ENCODE data around the gene NAXE.
A peak's percentile ranks its signal among the peaks of the same experiment; 100 is the strongest.
"Not testable (repeated sequence)": the region's sequence is repeated elsewhere in the genome, so short reads cannot be mapped to it uniquely, and the experiment has no call there.

The NAXE gene

DNA sequence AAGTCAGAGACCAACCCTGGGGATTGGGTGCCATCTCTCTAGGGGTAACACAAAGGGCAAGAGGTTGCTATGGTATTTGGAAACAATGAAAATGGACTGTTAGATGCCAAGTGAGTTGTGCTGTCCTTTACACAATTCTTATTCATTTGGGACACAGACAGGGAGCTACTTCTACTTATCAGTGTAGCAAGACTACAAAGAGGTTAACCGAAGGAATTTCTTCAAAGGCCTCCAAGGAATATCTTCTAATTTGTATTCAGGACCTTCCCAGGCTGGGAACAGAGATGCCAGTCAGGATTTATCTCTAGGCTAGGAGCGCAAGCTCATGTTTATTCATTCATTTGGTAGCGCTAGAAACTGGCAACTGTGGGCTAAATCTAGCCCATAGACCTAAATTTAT is 2.6 kb downstream of the NAXE start:
- no peak for DNase-seq

DNA sequence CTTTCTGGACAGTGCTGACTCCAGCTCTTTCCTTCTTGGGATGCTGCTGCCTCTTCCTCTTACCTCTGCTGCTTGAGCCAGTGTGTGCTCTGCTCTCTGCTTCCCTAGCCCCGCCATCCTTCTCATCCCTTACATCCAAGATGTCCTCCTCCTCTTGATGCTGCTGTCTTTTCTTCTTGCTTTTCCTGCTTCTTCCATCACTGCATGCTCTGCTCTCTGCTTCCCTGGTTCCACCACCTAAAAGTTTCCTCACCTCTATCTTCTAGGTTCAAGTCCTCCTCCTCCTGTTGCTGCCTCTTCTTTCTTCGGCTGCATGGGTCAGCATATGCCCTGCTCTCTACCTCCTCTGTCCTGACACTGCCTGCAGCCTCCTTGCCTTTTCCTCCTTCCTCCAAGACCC is 3.4 kb downstream of the NAXE start:
- DNase-seq, result no peak

DNA sequence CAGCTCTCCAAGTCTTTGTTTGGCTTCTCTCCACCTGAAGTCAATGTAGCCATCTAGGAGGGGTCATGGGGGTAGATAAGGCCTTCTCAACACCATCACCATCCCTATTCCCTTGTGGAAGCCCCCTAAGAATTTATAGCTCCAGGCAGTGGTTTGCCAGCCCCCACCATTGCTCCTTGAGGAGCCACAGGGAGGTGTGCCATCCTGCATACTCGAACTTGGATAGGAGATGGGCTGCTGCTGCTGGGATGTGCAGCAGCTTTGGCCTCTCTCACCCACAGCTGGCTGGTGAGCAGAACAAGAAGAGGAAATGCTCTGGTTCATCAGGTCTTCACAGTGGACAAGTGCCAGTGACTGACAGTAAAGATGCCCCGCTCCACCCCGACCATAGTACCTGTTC is 4.8 kb downstream of the NAXE start:
- DNase-seq, result no peak

DNA sequence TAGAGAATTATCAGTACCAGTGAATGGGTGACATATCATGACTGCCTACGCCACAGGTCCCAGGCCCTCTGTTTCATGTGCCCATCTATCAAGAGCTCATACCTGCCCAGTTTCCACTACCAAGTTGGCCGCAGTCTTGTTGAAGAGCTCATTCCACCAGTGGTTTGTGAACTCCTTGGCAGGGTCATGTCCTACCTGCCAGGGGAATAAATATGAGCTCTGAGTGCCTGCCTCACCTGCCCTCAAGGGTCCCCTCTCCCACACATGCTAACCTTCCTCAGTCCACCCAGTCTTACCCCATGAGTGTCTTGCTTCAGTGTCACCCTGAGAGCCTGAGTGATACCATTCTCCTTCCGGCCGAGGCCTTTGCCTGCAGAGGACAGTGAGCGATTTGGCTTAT is 6.5 kb downstream of the NAXE start:
- DNase-seq, result no peak

DNA sequence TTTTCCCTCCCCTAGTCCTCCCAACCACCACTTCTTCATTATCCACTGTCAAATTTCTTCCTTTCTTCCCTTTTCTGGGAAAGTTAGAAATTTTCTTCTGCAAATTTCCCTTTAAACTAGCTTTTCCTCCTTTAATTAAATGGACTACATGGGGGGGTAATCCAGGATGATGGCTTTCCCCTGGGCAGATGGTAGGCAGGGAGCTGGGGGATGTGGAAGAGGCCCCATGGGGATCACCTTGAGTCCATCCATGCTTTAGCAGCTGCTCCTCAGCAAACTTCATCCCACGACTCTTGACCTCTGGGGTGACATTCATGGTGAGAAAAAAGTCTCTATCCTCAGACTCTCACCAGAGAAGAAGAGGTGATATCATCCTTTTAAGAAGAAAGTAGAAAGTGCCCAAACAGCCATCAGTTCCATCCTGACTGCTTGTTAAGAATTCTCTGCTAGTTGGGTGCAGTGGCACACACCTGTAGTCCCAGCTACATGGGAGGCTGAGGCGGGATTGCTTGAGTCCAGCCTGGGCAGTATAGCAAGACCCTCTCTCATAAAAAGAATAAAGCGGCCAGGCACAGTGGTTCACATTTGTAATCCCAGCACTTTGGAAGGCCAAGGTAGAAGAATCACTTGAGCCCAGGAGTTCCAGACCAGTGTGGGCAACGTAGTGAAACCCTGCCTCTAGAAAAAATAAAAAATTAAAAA is 7.3 kb downstream of the NAXE start:
- no peak for DNase-seq

DNA sequence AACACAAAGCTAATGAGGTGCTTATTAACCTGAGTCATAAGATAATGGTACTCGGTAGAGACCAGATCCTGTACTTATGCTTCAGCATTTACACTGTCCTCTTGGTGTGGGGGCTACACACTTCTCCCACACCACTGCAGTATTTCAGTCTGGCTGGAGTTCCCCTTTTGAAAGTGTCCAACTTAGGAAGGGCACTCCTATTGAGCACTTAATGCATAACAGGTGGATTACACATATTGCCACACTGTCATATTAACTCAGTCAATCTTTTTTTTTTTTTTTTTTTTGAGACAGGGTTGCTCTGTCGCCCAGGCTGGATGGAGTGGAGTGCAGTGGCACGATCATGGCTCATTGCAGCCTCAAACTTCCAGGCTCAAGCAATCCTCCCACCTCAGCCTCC is 8.2 kb downstream of the NAXE start:
- no peak for DNase-seq

DNA sequence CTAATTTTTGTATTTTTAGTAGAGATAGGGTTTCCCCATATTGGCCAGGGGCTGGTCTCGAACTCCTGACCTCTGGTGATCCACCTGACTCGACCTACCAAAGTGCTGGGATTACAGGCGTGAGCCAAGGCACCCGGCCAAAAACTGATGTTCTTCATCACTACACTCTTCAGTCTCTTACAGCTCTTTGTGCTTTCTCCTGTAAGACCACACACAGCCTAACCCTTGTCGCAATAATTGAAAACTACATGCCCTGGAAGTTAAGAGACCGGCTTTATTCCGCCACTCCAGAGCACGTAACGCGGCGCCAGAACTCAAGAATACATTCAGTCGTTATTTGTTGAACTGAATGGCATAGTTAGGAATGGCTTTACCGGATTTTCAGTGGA is 9.2 kb downstream of the NAXE start:
- no peak for DNase-seq

DNA sequence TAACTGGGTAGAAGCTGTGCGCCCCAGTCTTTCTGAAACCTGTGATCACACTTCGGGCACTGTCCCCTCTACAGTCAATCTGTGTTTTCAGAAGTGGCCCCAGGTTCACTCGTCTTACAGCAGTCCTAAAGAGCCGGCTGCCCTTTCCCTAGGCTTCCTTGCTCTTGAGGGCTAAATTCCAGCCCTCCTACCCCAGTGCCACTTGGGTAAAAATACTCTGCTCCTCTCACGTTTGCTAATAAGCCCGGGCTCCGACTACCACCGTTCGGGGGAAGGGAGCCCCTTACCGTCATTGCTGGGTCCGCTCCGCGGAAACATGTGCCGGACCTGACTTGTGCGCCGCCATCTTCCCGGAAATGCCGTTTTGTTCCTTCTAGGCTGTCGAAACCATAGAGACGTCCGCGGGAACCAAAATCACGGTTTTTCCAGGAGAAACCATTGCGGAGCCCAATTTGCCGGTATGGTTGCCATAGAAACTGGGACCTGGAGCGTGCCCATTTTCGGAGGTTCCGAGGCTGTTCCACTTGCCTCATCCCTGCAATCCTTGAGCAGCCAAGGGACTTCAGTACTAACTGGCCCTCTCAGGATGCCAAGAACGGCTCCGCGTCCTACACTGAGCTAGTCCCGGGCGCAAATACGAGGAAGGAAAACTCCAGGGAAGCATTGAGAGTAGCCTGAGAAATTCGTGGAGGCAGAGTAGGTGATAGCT is 9.7 kb downstream of the NAXE start, which contains the start of gene GPATCH4:
Gene GPATCH4 (minus strand): TSS at position 358 of the 709 bp plus-strand sequence.
- peak; percentile 92 for DNase-seq

DNA sequence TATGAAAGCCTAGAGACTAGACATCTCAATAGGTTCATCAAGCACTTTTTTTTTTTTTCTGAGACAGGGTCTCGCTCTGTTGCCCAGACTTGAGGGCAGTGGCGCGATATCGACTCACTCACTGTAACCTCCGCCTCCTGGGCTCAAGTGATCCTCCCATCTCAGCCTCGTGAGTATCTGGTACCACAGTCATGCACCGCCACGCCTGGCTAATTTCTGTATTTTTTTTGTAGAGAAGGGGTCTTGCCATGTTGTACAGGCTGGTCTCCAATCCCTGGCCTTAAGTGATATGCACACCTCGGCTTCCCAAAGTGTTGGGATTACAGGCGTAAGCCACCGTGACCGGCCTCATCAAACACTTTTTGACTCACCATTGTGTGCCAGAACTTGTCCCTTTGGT is 10.3 kb downstream of the NAXE start:
- no peak for DNase-seq

DNA sequence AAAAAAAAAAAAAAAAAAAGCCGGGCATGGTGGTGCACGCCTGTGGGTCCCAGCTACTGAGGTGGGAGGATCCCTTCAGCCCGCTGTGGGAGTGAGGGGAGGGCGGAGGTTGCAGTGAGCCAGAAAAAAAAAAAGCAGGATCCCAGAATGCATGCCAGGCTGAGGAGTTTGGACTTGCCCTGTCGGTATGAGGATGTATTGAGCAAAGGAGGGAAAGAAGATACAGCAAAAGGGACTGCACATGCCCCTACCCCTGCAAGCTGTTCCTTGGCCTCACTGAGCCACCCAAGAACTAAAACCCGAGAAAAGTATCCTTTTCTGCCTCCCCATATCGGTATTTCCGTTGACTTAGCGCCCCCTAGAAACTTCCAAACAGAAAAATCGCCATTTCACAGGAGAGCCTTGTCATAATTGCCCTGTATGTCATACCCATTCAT is 11.0 kb downstream of the NAXE start:
- peak; percentile 47 for DNase-seq

DNA sequence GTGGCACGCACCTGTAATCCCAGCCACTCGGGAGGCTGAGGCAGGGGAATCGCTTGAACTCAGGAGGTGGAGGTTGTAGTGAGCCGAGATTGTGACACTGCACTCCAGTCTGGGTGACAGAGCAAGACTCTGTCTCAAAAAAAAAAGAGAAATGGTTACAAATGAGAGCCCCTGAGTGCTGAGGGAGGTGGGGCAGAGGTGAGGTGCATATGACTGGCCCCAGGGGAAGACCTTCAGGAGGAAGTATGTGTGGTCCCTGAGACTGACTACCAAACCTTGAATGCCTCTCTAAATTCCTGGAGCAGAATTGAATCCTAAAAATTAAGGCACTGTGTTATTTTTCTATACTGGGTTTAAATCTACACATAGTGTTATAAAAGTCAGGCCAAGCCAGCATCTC is 15.8 kb downstream of the NAXE start:
- not testable (repeated sequence) for DNase-seq

DNA sequence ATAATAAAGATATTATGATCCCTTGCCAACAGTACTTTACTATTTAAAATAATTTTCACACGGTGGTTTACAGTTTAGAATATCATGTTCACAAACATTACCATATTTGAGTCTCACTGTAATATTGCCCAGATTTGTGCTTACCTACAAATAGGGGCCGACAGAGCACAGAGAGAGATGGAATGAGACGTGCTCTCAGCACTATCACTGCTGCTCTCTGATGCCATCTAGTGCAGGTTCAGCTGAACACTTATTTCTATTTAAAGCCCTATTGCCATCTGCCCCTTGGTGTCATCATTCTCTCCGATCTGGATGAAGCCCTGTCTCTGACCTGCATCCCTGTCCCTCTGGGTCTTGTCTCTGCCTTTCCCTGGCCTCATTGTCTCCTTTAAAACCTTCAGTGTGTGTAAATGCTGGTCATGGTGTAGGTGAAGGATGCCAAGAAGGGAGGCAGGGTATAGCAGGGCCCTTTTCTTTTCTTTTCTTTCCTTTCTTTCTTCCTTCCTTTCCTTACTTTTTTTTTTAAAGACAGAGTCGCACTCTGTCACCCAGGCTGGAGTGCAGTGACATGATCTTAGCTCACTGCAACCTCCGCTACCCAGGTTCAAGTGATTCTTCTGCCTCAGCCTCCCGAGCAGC is 16.6 kb downstream of the NAXE start:
- DNase-seq, result peak; percentile 82

DNA sequence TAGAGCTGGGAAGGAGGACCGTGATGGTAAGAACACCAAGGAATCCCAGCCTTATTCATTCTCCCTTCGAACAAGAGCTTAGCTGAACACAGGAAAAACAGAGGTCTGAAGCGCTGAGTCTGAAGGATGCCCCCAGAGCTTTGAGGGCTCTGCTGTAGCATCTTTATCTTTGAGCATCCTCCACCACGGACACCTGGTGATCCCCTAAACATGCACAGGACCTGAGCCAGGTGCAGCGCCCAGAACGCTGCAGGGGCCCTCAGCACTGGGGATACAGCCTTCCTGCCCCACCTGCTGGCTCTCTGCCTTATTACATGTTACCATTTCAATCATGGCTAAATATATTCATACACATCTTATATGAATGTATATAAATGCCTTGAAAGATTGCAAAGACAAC is 17.4 kb downstream of the NAXE start:
- DNase-seq, result no peak

DNA sequence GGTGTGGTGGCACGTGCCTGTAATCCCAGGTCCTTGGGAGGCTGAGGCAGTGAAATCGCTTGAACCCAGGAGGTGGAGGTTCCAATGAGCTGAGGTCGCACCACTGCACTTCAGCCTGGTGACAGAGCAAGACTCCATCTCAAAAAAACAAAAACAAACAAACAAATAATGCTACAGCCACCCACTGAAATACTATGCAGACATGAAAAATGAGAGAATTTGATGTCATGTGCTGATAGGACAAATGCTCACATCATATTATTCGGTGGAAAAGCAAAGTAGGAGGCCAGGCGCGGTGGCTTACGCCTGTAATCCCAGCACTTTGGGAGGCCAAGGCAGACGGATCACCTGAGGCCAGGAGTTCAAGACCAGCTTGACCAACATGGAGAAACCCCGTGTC is 18.5 kb downstream of the NAXE start:
- DNase-seq, result not testable (repeated sequence)

DNA sequence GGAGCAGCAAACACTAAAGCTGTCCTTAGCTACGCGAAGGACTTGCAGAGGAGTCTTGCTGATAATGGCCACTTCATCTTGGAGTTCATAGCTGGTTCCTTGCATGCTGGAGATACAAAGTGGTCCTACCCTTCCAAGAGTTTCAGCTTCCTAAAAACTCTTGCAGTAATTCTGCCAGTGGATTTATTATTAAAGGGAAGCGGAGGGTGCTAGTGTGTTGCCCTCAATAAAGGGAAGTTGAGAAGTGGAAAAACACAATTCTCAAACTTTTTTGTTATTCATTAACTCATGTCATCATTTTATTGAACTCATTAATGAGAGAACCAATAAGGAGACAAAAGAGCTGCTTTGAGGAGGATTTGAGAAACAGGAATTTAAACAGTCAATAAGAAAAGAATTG is 21.1 kb downstream of the NAXE start:
- DNase-seq, result no peak

DNA sequence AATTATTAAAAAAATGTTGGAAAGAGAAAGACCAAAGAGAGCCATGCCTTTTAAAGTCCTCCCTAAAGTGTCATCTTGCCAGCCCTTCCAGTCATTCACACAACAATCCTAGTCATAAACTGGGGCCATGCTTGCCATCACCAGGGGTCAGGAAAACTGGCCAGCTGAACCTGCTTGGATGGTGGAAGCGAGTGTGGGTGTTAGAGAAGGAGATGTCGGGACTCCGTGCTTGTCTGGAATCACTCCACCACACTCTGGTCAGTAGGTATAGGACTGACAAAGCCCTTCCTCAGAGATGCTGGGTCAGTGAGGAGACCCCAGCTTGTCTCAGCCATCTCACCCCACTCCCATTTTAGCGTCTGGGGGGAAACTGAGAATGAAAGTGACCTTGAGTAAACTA is 24.4 kb downstream of the NAXE start:
- no peak for DNase-seq

DNA sequence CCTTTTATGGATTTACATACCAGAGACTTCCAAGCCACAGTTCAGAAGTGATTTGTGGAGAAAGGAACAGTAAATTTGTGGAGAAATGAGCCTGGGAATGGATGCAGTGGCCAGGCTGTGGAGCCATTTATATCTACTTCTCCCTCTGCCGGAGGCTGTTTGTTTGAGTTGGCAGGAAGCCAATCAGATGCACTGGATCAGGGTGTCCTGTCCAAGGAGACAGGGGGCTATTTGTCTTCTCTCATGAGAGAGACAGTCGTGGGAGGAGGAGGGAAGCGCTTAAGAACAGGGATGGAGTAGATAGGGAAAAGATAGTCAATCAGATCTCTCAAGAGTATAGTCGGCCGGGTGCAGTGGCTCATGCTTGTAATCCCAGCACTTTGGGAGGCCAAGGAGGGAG is 24.9 kb downstream of the NAXE start:
- peak; percentile 72 for DNase-seq

DNA sequence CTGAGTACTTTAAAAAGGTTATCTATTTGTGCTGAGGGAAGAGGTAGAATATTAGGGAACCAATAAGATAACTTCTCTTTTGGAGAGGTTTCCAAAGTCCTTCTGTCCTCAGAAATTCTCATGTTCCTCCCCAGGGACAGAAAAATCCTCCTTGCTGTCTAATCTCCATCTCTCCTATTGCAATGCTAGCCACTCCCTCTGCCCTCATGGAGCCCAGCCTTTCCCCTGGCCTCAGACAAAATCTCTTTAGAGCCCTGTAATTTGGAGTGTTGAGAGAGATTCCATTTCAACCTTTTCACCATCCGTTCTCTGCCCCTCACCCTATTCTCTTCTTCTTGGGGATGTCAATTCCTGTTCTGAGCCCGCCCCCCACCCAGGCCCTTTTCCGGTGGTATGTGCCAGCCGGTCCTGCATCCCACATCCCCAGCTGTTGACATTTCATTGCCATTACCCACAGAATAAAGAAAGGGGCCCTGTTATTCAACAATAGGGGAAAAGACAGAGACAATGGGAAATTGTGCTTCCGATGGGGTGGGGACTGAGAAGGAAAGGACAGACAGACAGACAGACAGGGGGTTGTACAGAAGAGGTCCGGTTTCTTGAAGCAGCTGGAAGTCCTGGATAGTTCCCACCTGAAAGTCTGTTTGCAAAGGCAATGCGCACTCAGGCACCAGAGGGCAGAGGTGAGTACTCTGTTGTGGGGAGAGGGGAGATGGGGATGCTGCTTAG is 27.4 kb downstream of the NAXE start, which contains the start of gene HAPLN2:
Gene HAPLN2 (plus strand): TSS at position 563 of the 729 bp plus-strand sequence. CDS start 4,076 bp downstream, outside the sequence.
- DNase-seq, result peak; percentile 81

DNA sequence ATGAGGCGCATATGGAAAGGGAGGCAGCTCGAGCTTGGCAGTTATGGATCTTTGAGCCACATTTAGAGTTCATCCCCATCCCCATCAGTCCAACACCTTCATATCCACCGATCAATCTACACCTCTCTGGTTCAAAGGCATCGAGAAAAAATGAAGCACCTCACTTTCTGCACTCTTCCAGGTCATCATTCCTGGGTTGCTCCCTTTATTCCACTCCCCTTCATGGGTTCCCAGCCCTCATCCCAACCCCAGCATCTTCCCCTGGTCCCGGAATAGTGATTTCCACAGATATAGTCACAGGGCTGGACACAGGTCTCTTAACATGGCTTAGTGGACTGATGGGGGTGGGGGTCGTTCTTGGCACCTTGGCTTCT is 28.0 kb downstream of the NAXE start:
- no peak for DNase-seq

DNA sequence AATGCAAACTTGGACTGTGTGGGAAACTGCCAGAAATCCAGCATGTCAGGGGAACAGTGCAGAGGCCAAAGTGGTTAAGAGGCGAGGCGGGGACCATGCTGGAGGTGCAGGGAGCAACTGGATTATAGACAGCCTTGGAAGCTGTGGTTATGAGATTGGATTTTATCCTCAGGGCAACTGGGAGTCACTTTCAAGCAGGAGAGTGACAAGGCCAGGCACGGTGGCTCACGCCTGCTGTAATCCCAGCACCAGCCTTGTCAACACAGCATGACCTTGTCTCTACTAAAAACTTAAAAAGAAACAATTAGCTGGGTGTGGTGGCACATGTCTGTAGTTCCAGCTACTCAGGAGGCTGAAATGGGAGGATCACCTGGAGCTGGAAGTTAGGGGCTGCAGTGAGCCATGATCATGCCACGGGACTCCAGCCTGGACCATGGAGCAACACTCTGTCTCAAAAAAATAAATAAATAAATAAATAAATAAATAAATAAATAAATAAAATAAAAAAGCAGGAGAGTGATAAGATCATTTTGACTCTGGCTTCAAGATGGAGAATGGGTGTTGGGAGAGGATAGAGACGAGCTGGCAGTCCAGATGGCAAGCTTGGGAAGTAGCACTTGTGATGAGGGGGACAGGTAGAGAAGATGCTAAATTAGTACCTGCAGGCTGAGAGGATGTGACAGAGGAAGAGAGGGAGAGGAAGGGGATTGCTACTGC is 31.2 kb downstream of the NAXE start:
- no peak for DNase-seq

DNA sequence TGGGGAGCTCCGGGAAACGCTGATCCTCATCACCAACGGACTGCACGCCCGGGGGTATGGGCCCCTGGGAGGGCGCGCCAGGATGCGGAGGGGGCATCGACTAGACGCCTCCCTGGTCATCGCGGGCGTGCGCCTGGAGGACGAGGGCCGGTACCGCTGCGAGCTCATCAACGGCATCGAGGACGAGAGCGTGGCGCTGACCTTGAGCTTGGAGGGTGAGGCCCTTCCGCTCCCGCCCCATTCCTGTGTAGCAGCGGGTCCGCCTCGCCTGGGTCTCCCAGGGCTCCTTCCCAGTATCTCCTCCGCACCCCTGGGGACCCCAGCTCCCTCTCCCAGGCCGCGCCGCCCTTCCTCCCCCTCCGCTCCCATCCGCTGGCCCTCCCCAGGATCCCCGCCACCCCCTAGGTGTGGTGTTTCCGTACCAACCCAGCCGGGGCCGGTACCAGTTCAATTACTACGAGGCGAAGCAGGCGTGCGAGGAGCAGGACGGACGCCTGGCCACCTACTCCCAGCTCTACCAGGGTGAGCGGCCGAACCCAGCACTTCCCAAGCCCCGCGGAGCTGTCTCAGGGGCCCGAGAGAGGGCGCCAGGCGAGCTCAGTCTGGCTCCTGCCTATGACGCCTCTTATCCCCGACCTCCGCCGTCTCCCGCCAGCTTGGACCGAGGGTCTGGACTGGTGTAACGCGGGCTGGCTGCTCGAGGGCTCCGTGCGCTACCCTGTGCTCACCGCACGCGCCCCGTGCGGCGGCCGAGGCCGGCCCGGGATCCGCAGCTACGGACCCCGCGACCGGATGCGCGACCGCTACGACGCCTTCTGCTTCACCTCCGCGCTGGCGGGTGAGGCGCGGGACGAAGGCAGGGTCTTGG is 32.6 kb downstream of the NAXE start:
- DNase-seq, result peak; percentile 91

Data from islet precursor cell (in vitro differentiated cells).